Lower leg skin (tissue), 3 donors: ENCODE data around the gene SCAP.

ENCODE experiments used
- CTCF ChIP-seq, 3 donors: fragments of 450-650 bp; IDR thresholded peaks; one replicate each; pipeline ENCODE4 v1.5.1; 2016; ENCODE audit warnings: antibody characterized with exemption in 3 of 3, mild to moderate bottlenecking in 3 of 3, moderate library complexity in 2 of 3
- POLR2A ChIP-seq, 2 donors: fragments of 450-650 bp; IDR thresholded peaks; one replicate each; pipeline ENCODE4 v1.6.1; 2016 to 2017; ENCODE audit warnings: antibody characterized with exemption in 2 of 2, mild to moderate bottlenecking in 1 of 2, moderate library complexity in 1 of 2

GRCh38 chr3:47376393-47376792, 99.3 kb downstream of the SCAP start:
- no peak for TF ChIP-seq CTCF (IDR thresholded peaks at IDR 0.05)
- TF ChIP-seq POLR2A (IDR thresholded peaks at IDR 0.05), result no peak
